SH-SY5Y (cell line): Measurements from ENCODE around the gene RBMS2.

ENCODE experiments used
- GATA2 ChIP-seq: IDR thresholded peaks from 2 replicates; pipeline ENCODE4 v1.6.1; 2011; ENCODE audit warnings: mild to moderate bottlenecking, low read depth, low read length
- GATA3 ChIP-seq: IDR thresholded peaks from 2 replicates; pipeline ENCODE4 v1.6.1; 2011; ENCODE audit warnings: low read depth, mild to moderate bottlenecking, low read length, moderate library complexity

DNA sequence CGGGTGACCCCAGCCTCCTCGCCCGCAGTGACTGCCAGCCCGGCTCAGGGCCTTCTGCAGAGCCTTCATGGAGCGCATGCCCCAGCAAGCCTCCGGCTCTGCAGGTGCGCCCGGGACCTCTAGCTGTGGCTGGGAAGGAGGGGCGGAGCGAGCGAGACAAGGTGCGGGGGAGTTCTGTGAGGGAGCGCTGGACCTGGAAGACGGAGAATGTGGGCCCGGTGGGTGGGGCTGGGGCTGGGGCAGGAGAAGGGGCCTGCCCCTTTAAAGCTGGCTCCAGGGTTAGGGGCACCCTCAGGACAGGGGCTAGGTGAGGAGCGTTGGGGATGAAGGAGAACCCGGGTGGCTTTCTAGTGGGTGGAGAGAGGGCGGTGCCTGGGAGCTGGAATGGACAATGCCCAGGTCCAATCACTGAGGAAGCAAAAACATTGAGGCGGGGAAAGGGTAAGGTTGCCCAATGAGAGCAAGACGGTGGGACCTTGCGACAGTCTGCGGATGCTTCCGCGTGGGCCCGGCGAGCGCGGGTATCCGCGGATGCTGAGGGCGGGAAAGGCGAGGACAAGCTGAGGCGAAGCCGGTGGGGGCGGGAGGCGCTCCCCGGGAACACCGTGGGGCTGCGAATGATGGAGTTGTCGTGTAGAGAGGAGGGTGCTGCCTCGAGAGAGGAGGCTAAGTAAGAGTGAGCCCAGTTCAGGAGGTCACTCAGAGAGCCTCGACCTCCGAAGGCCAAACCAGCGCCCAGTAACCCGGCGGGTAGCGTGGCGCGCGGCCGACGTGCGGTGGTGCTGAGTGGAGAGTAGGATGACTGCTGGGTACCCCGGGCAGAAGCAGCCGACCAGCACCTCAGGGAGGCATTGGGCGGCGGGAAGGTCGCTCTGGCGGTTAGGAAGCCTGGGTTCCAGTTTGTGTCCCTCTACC lies 33.3 kb upstream of the RBMS2 start, which contains the start of gene GLS2:
- TF ChIP-seq GATA3 (no peak), GATA2 (no peak)
